Measurements from ENCODE around the gene SELENOS. TPM values are rescaled to one million over a fixed set of nuclear protein-coding genes. Genes with fewer than 3 reads are reported as not detected.

The SELENOS gene
- total RNA-seq, 1 donor from 2014 or later = 84.8 TPM

DNA sequence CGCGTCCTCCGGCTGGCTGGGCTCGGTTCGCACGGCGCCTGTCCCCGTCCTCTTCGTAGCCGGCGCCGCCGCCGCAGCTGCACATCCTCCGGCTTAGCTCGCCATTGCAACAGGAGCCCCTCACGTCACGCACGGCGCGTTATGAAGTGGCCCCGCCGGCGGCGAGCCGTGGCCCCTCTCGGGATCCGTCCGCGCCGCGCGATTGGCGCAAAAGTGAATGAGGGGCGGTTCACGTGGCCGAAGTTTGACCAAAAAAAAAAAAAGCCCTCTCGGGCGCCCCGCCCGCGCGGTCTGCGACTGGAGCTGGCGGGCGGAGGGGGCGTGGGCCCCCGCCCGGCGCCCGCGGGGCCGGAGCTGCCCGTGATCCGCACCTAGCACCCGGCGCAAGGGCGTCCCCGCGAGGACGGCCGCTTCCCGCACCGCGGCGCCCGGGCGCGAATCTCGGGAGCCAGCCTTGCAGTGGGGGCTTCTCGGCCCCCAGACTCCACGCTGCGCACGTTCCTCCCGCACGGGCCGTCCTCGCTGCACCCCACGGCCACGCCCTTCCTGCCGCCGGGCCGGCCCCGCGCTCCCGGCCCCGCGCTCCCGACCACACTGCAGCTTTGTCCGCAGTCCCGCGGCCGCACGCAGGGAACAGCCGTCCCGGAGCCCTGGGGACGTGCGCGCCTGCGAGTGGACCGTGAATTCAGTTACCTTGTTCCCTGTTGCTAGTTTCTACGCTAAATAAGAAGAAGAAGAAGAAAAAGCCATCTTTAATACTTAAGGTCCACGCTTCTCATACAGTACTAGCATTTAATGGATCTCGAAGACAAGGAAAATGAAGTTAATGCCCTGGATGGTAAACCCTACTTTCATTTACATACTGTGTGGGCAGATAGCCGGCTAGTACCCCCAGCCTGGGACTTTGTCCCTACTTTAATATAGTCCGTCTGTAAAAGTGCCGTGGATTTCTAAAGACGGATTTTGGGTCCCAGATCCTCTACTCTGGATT lies 25.2 kb downstream of the SELENOS start, which contains the start of gene CHSY1:
Gene CHSY1, minus strand, starts transcription at position 219 of the 991 bp plus-strand sequence. CDS start 592 bp downstream, outside the sequence.
- H3K27ac Mint-ChIP-seq (ENCODE audit: unreplicated experiment) = peak within 1 kb of the TSS; percentile 85
- H3K27me3 Mint-ChIP-seq (ENCODE audit: low read depth) = no peaks in the 10 kb centered on the region
- H3K4me1 Mint-ChIP-seq (ENCODE audit: low read depth) = peaks cover 42% of the 10 kb centered on the region
- H3K4me3 Mint-ChIP-seq (ENCODE audit: unreplicated experiment) = peak within 1 kb of the TSS; percentile 88
- no peaks in the 10 kb centered on the region for H3K9me3 Mint-ChIP-seq (ENCODE audit: low read depth)
- H3K36me3 Mint-ChIP-seq (ENCODE audit: low read depth) = no peaks in the 10 kb centered on the region
- TF ChIP-seq, protein P1, sequence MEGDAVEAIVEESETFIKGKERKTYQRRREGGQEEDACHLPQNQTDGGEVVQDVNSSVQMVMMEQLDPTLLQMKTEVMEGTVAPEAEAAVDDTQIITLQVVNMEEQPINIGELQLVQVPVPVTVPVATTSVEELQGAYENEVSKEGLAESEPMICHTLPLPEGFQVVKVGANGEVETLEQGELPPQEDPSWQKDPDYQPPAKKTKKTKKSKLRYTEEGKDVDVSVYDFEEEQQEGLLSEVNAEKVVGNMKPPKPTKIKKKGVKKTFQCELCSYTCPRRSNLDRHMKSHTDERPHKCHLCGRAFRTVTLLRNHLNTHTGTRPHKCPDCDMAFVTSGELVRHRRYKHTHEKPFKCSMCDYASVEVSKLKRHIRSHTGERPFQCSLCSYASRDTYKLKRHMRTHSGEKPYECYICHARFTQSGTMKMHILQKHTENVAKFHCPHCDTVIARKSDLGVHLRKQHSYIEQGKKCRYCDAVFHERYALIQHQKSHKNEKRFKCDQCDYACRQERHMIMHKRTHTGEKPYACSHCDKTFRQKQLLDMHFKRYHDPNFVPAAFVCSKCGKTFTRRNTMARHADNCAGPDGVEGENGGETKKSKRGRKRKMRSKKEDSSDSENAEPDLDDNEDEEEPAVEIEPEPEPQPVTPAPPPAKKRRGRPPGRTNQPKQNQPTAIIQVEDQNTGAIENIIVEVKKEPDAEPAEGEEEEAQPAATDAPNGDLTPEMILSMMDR (IDR thresholded peaks at IDR 0.05) = peak; percentile 68
- DNase-seq (ENCODE audit: low spot score) = peak; percentile 97

DNA sequence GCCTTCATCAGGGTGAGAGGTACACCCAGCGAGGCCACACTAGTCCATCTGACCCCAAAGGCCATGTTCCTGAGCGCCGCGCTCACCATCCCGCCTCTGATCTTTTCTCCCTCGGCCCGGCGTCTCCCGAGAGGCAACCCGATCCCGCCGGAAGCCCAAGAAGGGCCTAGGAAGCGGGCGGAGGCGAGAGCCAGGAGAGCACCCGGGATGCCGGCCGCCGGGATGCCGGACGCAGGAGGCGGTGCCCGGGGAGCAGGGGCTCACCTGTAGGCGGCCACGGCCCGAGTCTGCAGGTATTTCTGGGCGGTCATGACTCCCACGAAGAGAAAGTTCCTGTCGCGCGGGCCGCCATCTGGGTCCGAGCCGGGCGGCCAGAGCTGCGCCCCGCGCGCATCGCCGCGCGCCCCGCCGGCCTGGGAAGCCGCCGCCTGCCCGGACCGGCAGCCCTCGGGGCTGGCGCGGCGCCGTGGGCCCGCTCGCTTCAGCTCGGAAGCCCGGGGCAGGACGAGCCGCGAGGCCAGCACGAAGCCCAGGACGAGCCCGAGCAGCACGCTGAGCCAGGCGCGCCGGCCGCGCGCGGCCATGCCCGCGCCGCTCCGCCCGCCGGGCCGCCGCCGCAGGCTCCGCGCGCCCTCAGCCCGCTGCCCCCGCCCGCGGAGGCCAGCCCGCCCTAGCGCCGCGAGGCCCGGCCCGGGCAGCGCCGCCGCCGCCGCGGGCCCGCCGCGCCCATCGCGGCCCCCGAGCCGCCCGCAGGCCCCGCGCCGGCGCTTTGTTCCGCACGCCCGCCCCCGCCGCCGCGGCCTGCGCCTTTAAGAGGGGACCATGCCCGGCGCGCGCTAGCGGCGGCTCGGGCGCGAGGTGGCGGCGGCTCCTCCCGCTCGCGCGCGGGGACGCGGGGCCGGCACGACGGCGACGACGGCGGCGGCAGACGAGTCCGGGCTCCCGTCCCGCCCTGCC lies 26.1 kb downstream of the SELENOS start:
- Mint-ChIP-seq H3K4me1 (ENCODE audit: low read depth) (peaks cover 52% of the 10 kb centered on the region), H3K27me3 (ENCODE audit: low read depth) (no peaks in the 10 kb centered on the region), H3K36me3 (ENCODE audit: low read depth) (no peaks in the 10 kb centered on the region), H3K4me3 (ENCODE audit: unreplicated experiment) (peak overlapping the region; percentile 88), H3K27ac (ENCODE audit: unreplicated experiment) (peak overlapping the region; percentile 74), H3K9me3 (ENCODE audit: low read depth) (no peaks in the 10 kb centered on the region)
- DNase-seq (ENCODE audit: low spot score) = no peak
- TF ChIP-seq, protein P1 (IDR thresholded peaks at IDR 0.05) = no peak

DNA sequence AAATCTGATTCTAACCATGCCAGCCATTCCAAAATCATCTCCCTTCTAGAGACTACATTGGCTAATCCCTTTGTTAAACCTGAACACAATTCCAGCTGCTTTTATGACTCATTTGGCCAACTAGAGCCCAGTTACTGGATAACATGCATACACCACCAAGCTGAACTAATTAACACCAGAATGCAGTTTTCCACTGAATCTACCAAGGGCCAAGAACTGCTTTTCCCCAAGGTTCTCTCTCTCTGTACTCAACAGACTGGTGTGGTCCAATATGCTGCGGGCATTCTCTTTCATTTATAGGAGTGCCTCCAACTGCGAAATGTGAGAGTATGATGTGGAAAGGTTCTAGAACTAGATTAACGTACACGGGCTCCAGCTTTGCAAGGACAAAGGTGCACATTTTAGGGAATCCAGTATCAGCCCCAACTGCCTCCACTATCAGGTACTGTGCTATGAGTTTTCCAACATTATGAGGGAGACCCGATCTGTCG lies 26.9 kb downstream of the SELENOS start:
- TF ChIP-seq, protein P1 (IDR thresholded peaks at IDR 0.05) = no peak
- H3K4me1 Mint-ChIP-seq (ENCODE audit: low read depth) = peaks cover 58% of the 10 kb centered on the region
- H3K27me3 Mint-ChIP-seq (ENCODE audit: low read depth) = no peaks in the 10 kb centered on the region
- no peaks in the 10 kb centered on the region for H3K9me3 Mint-ChIP-seq (ENCODE audit: low read depth)
- H3K27ac Mint-ChIP-seq (ENCODE audit: unreplicated experiment) = peak overlapping the region; percentile 72
- no peak for DNase-seq (ENCODE audit: low spot score)
- peak overlapping the region; percentile 88 for H3K4me3 Mint-ChIP-seq (ENCODE audit: unreplicated experiment)
- H3K36me3 Mint-ChIP-seq (ENCODE audit: low read depth) = no peaks in the 10 kb centered on the region

DNA sequence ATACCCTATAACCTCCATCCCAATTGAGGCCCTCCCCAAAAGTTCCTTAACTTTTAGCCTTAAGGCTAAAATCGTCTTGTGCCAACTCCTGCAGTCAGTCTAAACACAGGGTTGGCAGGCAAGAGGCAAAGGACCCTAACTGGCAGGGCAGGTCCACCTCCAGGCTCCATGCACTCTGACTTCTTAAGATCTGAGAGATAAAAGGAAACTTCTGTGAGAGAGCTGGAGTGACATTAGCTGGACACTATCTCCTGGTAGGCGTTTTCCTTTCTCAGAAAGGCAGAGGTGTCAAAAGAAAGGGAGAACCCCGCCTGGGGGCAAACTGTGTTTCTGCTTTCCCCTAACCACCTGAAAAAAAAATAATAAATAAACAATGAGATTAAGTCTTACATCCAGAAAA lies 29.0 kb downstream of the SELENOS start:
- Mint-ChIP-seq H3K9me3 (ENCODE audit: low read depth) (no peaks in the 10 kb centered on the region), H3K4me3 (ENCODE audit: unreplicated experiment) (no peak overlapping the region), H3K27ac (ENCODE audit: unreplicated experiment) (no peak overlapping the region), H3K27me3 (ENCODE audit: low read depth) (no peaks in the 10 kb centered on the region), H3K4me1 (ENCODE audit: low read depth) (peaks cover 78% of the 10 kb centered on the region), H3K36me3 (ENCODE audit: low read depth) (no peaks in the 10 kb centered on the region)
- no peak for DNase-seq (ENCODE audit: low spot score)
- TF ChIP-seq, protein P1 (IDR thresholded peaks at IDR 0.05) = no peak

Data from chondrocyte (in vitro differentiated cells).